SK-N-DZ (cell line): ENCODE measurements around the gene LAPTM4A.

Source experiments
- DNase-seq: peaks from one replicate; pipeline ENCODE4 v3.0.0-alpha.2; 2015; ENCODE audit warnings: low spot score

The LAPTM4A gene

GRCh38 chr2:20052229-20052851, 912 bp upstream of the LAPTM4A start:
- DNase-seq: no peak

GRCh38 chr2:20050646-20051531, 539 bp downstream of the LAPTM4A start:
- DNase-seq: no peak

- no peak for DNase-seq
Measured at GRCh38 chr2:20050104-20050645, 1.3 kb downstream of the LAPTM4A start.

- DNase-seq: no peak
Measured at GRCh38 chr2:20049637-20050036, 1.8 kb downstream of the LAPTM4A start.

GRCh38 chr2:20048488-20049448, 2.7 kb downstream of the LAPTM4A start:
- DNase-seq: no peak

- DNase-seq: peak; percentile 91
Measured at GRCh38 chr2:20045712-20046292, 5.6 kb downstream of the LAPTM4A start.

- no peak for DNase-seq
Measured at GRCh38 chr2:20044778-20045177, 6.7 kb downstream of the LAPTM4A start.

GRCh38 chr2:20042531-20042930, 8.9 kb downstream of the LAPTM4A start:
- DNase-seq: no peak

GRCh38 chr2:20040489-20041172, 10.8 kb downstream of the LAPTM4A start:
- no peak for DNase-seq

- DNase-seq: no peak
Measured at GRCh38 chr2:20037660-20038059, 13.8 kb downstream of the LAPTM4A start.

- no peak for DNase-seq
Measured at GRCh38 chr2:20035955-20036666, 15.3 kb downstream of the LAPTM4A start.

GRCh38 chr2:20034821-20035220, 16.6 kb downstream of the LAPTM4A start:
- peak; percentile 28 for DNase-seq

- peak; percentile 86 for DNase-seq
Measured at GRCh38 chr2:20034218-20034617, 17.2 kb downstream of the LAPTM4A start.

- no peak for DNase-seq
Measured at GRCh38 chr2:20033322-20033721, 18.1 kb downstream of the LAPTM4A start.

GRCh38 chr2:20030224-20030623, 21.2 kb downstream of the LAPTM4A start:
- DNase-seq: no peak

- no peak for DNase-seq
Measured at GRCh38 chr2:20027705-20028434, 23.6 kb downstream of the LAPTM4A start.

GRCh38 chr2:20027260-20027677, 24.2 kb downstream of the LAPTM4A start:
- no peak for DNase-seq

- no peak for DNase-seq
Measured at GRCh38 chr2:20025065-20025786, 26.2 kb downstream of the LAPTM4A start.
